Breast epithelium (tissue), 3 donors: ENCODE data around the gene TBCCD1.
"Not testable (repeated sequence)": the region's sequence is repeated elsewhere in the genome, so short reads cannot be mapped to it uniquely, and the experiment has no call there.

Experiments used
- POLR2A ChIP-seq: fragments of 450-650 bp; IDR thresholded peaks from one replicate; pipeline ENCODE4 v1.6.1; 2016; ENCODE audit warnings: antibody characterized with exemption, mild to moderate bottlenecking, moderate library complexity
- POLR2AphosphoS5 ChIP-seq, 3 donors: sonication (generic); formaldehyde crosslinking; IDR thresholded peaks; one replicate each; pipeline ENCODE4 v1.6.1; 2017; ENCODE audit warnings: antibody characterized with exemption in 3 of 3
- TF ChIP-seq, protein P1 (sequence below), 3 donors: fragments of 450-650 bp; IDR thresholded peaks; one replicate each; pipeline ENCODE4 v1.5.1; 2016 to 2017; ENCODE audit warnings: antibody characterized with exemption in 3 of 3, mild to moderate bottlenecking in 3 of 3, moderate library complexity in 3 of 3

- TF ChIP-seq POLR2A; POLR2AphosphoS5 (IDR thresholded peaks at IDR 0.05): not testable (repeated sequence)
- TF ChIP-seq, protein P1, sequence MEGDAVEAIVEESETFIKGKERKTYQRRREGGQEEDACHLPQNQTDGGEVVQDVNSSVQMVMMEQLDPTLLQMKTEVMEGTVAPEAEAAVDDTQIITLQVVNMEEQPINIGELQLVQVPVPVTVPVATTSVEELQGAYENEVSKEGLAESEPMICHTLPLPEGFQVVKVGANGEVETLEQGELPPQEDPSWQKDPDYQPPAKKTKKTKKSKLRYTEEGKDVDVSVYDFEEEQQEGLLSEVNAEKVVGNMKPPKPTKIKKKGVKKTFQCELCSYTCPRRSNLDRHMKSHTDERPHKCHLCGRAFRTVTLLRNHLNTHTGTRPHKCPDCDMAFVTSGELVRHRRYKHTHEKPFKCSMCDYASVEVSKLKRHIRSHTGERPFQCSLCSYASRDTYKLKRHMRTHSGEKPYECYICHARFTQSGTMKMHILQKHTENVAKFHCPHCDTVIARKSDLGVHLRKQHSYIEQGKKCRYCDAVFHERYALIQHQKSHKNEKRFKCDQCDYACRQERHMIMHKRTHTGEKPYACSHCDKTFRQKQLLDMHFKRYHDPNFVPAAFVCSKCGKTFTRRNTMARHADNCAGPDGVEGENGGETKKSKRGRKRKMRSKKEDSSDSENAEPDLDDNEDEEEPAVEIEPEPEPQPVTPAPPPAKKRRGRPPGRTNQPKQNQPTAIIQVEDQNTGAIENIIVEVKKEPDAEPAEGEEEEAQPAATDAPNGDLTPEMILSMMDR (IDR thresholded peaks at IDR 0.05) = not testable (repeated sequence)
Observed at GRCh38 chr3:186531694-186532093, 35.4 kb downstream of the TBCCD1 start.
